Lower lobe of right lung (tissue), 2 donors: ENCODE results near the gene CRLF1. TPM values are rescaled to one million over a fixed set of nuclear protein-coding genes. Genes with fewer than 3 reads are reported as not detected.

Experiments used
- ATAC-seq, 2 donors: fragments of 200-7000 bp; cut with Tn5 transposase; one replicate each; pipeline ENCODE4 v1.9.1; 2020 to 2022; ENCODE audit warnings: mild to moderate bottlenecking in 2 of 2, moderate library complexity in 2 of 2
- DNase-seq: peaks from one replicate; pipeline ENCODE4 v3.0.0-alpha.2; 2020
- H3K27ac ChIP-seq: fragments of 200-600 bp; one replicate; pipeline ENCODE4 v1.8.0; 2022
- H3K27me3 ChIP-seq: fragments of 200-600 bp; one replicate; pipeline ENCODE4 v1.8.0; 2022; ENCODE audit warnings: low read depth
- H3K36me3 ChIP-seq: fragments of 200-600 bp; one replicate; pipeline ENCODE4 v1.8.0; 2022; ENCODE audit warnings: mild to moderate bottlenecking
- H3K4me1 ChIP-seq: fragments of 200-600 bp; one replicate; pipeline ENCODE4 v1.8.0; 2022
- H3K4me3 ChIP-seq: fragments of 200-600 bp; one replicate; pipeline ENCODE4 v1.8.0; 2022; ENCODE audit warnings: mild to moderate bottlenecking
- H3K9me3 ChIP-seq: fragments of 200-600 bp; one replicate; pipeline ENCODE4 v1.8.0; 2022
- CTCF ChIP-seq: fragments of 200-600 bp; IDR thresholded peaks from one replicate; pipeline ENCODE4 v1.8.0; 2022; ENCODE audit warnings: antibody characterized with exemption, mild to moderate bottlenecking
- intact Hi-C: fragments of 100-400 bp; cut with DNase I; formaldehyde crosslinking; loops from one replicate; pipeline ENCODE4 v1.11.0; 2022
- total RNA-seq: library from RNA; stranded (reverse); fragmentation: NEBNext Ultra II Directional; extraction: Animal tissue kit (Norgen Biotek cat#: 25700); gene quantifications from one replicate; pipeline ENCODE4 v1.2.1, GENCODE V29; 2021
- donor health status: DM: no; HTN: yes; CAD: no; lungs with severe emphysema.

The CRLF1 gene
- total RNA-seq, 1 donor from 2014 or later, result 19.9 TPM

DNA sequence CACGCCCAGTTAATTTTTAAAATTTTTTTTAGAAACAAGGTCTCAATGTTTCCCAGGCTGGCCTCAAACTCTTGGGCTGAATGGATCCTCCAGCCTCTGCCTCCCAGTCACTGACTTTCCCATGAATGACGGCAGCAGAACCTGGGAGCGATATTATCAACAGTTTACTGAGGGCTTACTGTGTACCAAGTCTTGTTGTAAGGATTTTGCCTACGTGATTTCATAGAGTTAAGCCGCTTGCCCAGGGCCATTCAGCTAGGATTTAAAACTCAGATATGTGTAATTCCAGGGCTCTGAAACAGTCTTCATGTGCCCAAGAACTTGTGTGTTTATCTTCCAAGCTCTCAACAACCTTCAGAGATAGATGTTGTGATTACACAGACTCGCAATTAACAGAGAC, 55.0 kb downstream of the CRLF1 start:
- no peak overlapping the region for H3K27ac ChIP-seq
- H3K4me1 ChIP-seq, result no peaks in the 10 kb centered on the region
- no peak overlapping the region for H3K4me3 ChIP-seq
- H3K9me3 ChIP-seq, result no peaks in the 10 kb centered on the region
- H3K27me3 ChIP-seq, result no peaks in the 10 kb centered on the region
- no peaks in the 10 kb centered on the region for H3K36me3 ChIP-seq
- TF ChIP-seq CTCF, result no peak
- intact Hi-C loops, result no loop called here
- ATAC-seq, result no peak
- no peak for DNase-seq

DNA sequence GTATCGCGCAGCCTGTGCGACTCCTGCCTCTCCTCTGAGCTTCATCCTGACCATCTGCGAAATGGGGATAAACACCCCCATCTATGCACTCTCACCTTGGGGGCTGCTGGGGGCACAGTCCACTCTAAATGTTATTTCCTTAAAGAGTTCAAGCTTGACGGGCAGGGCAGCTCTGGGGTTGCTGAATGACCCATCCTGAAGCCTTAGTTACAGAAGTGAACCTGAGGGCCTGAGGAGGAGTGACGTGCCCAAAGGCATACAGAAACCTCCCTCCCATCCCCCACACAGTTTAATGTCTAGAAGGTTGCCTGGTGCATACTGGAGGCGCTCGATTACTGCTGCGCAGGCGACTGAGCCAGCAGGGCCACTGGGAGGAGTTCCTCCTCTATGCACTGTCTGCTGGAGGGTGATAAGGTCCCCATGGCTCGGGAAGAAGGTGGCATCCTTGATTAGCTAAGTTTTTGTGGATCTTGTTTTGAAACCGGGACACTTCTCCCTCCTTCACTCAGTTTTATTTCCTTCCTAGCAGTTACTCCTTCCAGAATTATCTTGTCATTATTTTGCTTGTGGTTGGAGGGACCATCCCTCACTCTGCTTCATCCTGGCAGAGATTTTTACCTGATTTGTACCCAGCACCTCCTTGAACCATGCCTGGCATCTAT, 62.7 kb downstream of the CRLF1 start:
- intact Hi-C loops, result no loop called here
- ATAC-seq (peak; percentile 71 to 83), DNase-seq (peak; percentile 73)
- Histone ChIP-seq H3K27ac (peak overlapping the region; percentile 86), H3K27me3 (no peaks in the 10 kb centered on the region), H3K9me3 (no peaks in the 10 kb centered on the region), H3K4me3 (peak overlapping the region; percentile 59), H3K36me3 (peaks cover 27% of the 10 kb centered on the region), H3K4me1 (peaks cover 18% of the 10 kb centered on the region)
- peak; percentile 10 for TF ChIP-seq CTCF

Other genes starting within 250 kb of the CRLF1 start
- gene GDF15, start 220.6 kb downstream of the CRLF1 start, total RNA-seq, result 21.2 TPM
- 35.4 TPM for gene LRRC25, start 209.2 kb downstream of the CRLF1 start, total RNA-seq
- 65.6 TPM for gene SSBP4, start 187.4 kb downstream of the CRLF1 start, total RNA-seq
- gene ISYNA1, start 168.7 kb downstream of the CRLF1 start, total RNA-seq, result 30.6 TPM
- 19.7 TPM for gene ELL, start 84.7 kb downstream of the CRLF1 start, total RNA-seq
- 195 TPM for gene FKBP8, start 63.2 kb downstream of the CRLF1 start, total RNA-seq
- gene KXD1, start 48.9 kb downstream of the CRLF1 start, total RNA-seq, result 71.9 TPM
- gene UBA52, start 34.9 kb downstream of the CRLF1 start, total RNA-seq, result 884 TPM
- 60.4 TPM for gene REX1BD, start 18.0 kb downstream of the CRLF1 start, total RNA-seq
- 1.1 TPM for gene TMEM59L, start 6.1 kb upstream of the CRLF1 start, total RNA-seq
- gene KLHL26, start 30.2 kb upstream of the CRLF1 start, total RNA-seq, result 14.5 TPM
- gene CRTC1, start 76.9 kb upstream of the CRLF1 start, total RNA-seq, result 16.2 TPM
- 2.3 TPM for gene COMP, start 184.5 kb upstream of the CRLF1 start, total RNA-seq
- 75.8 TPM for gene UPF1, start 225.2 kb upstream of the CRLF1 start, total RNA-seq